Small intestine (tissue), 7 donors: ENCODE results near the gene AQP12A. TPM values are rescaled to one million over a fixed set of nuclear protein-coding genes. Genes with fewer than 3 reads are reported as not detected.
"Not testable (repeated sequence)": the region's sequence is repeated elsewhere in the genome, so short reads cannot be mapped to it uniquely, and the experiment has no call there.

ENCODE experiments used
- DNase-seq, 2 donors: peaks; one replicate each; pipeline versions ENCODE4 v3.0.0 to v3.0.0-alpha.2; 2013
- FAIRE-seq: peaks from 2 replicates; lab custom pipeline; 2012; peaks lifted over from hg19 to GRCh38; lab: Jason Lieb, UNC
- H3K27ac ChIP-seq, 3 donors: one replicate each; pipeline ENCODE4 v1.5.1; 2013; ENCODE audit warnings: low read length in 2 of 3, mild to moderate bottlenecking in 2 of 3, control low read depth in 1 of 3, inconsistent platforms in 1 of 3, low read depth in 1 of 3, moderate library complexity in 1 of 3
- H3K27me3 ChIP-seq, 3 donors: one replicate each; pipeline ENCODE4 v1.6.1; 2013; ENCODE audit warnings: low read length in 3 of 3, inconsistent platforms in 1 of 3; ENCODE audit not compliant: control insufficient read depth in 3 of 3, insufficient read depth in 3 of 3
- H3K36me3 ChIP-seq, 3 donors: one replicate each; pipeline ENCODE4 v1.6.1; 2013; ENCODE audit warnings: low read length in 3 of 3, inconsistent platforms in 1 of 3, low read depth in 1 of 3, mild to moderate bottlenecking in 1 of 3, moderate library complexity in 1 of 3; ENCODE audit not compliant: control insufficient read depth in 3 of 3, insufficient read depth in 2 of 3
- H3K4me1 ChIP-seq, 3 donors: one replicate each; pipeline ENCODE4 v1.6.1; 2013; ENCODE audit warnings: low read length in 2 of 3, inconsistent platforms in 1 of 3, low read depth in 1 of 3, mild to moderate bottlenecking in 1 of 3, moderate library complexity in 1 of 3; ENCODE audit not compliant: control insufficient read depth in 3 of 3, insufficient read depth in 2 of 3
- H3K4me3 ChIP-seq, 3 donors: one replicate each; pipeline ENCODE4 v1.5.1; 2013; ENCODE audit warnings: low read length in 3 of 3, control low read depth in 1 of 3, inconsistent platforms in 1 of 3, low read depth in 1 of 3, mild to moderate bottlenecking in 1 of 3, moderate library complexity in 1 of 3
- H3K9me3 ChIP-seq, 2 donors: one replicate each; pipeline ENCODE4 v1.6.1; 2013; ENCODE audit warnings: low read depth in 1 of 2, low read length in 1 of 2; ENCODE audit not compliant: control insufficient read depth in 2 of 2, insufficient read depth in 1 of 2
- WGBS, 3 donors: extraction: QIAGEN DNeasy Blood & Tissue Kit; methylation state at CpG; one replicate each; pipeline ENCODE4 v1.1.7; 2013; 5-methylcytosine and 5-hydroxymethylcytosine counted together
- polyA plus RNA-seq, 4 donors: library from polyadenylated mRNA; stranded (reverse) in 3 of 4; unstranded in 1 of 4; fragments of 200-250 nt in 3 of 4; fragments of 120-200 nt in 1 of 4; gene quantifications; one replicate each; pipeline versions ENCODE4 v1.2.1 to v1.2.3, GENCODE V29; 2013
- donor health status: healthy with polysubstance abuse.
- donor health status: control.
- donor health status: control.
- donor health status: Bipolar disorder and iron deficiency.
- donor health status: healthy.

Gene AQP12A
- polyA plus RNA-seq, 4 donors: 1.2 to 4.6 (median 3.4) TPM; not detected in 1

DNA sequence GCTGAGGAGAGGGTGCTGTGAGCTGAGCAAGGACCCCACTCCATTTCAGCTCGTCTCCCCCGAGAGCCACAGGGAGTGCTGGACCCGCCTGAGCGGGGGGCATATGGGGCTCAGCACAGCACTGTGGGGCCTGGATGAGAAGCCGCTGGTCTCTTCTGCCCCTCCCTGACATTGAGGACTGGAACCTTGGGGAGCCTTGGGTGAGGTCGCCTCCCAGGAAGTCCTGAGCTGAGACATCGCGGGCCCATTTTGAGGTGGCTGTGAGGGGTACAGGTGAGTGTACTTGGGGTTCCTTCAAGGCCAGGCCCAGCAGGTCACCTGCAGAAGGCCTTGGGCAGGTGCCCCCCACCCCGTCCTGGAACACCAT lies 3.1 kb upstream of the AQP12A start:
- peaks cover 0 to 8% (median 0%) of the 10 kb centered on the region in 3 donors for H3K36me3 ChIP-seq
- FAIRE-seq (no peak), DNase-seq (no peak)
- 89 to 97% (median 92%) methylated on average over 9 of the region's 9 CpGs for WGBS, 3 donors
- no peaks in the 10 kb centered on the region for H3K27me3 ChIP-seq
- H3K4me1 ChIP-seq: peaks cover 0 to 31% (median 2%) of the 10 kb centered on the region in 3 donors
- H3K9me3 ChIP-seq: no peaks in the 10 kb centered on the region
- H3K27ac ChIP-seq: no peak overlapping the region
- no peak overlapping the region for H3K4me3 ChIP-seq

DNA sequence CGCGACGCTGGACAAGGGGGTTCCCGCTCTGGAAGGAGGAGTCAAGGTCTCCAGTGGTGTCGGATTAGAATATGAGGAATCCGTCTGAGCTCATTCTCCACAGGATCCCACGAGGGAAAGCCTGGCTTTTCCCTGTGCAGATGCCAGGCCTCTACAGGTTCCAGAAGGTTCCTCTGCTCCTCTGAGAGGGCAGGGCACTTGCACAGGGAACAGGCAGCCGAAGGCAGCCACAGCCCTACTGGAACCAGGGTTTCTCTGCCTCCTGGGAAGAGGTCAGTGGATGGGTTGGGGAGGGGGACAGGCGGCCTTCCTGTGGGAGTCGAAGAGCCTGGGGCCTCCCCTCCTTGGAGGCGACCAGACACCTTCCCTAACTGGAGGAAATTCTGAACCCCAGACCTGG lies 1.7 kb upstream of the AQP12A start:
- FAIRE-seq: no peak
- no peak overlapping the region for H3K4me3 ChIP-seq
- DNase-seq: no peak
- WGBS, 3 donors: 64 to 66% (median 66%) methylated on average over 7 to 11 of the region's 11 CpGs
- H3K9me3 ChIP-seq: no peaks in the 10 kb centered on the region
- peaks cover 0 to 8% (median 0%) of the 10 kb centered on the region in 3 donors for H3K36me3 ChIP-seq
- H3K4me1 ChIP-seq: peaks cover 0 to 31% (median 2%) of the 10 kb centered on the region in 3 donors
- H3K27ac ChIP-seq: peak overlapping the region in 1 of 3 donors; percentile 53
- no peaks in the 10 kb centered on the region for H3K27me3 ChIP-seq

DNA sequence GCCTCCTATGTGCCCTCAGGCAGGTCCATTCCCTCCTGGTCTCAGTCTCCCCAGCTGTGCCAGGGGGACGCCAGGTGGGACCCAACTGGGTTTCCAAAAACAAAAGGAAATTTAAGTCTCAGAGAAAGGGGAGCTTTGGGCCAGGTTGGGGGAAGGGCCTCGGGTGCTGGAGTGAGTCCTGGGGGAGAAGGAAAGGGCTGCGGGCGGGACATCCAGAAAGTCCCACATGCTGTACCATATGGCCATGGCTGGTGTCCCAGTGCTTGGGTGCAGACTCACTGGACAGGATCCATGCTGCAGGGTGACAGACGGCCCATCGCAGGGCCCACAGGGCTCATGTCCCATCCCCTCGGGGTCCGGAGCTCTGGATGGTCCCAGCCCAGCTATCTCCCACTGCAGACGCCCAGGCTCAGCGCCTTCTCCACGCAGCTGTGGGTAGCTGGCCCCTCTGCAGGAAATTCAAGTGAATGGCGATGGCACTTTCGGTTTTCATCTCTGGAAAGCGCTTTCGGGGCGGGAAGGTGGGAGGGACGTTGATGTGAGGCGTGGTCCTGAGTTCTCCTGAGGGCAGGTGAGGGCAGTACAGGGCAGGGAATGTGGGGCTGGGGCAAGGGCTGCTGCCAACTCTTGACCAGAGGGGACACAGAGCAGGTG lies 1.1 kb upstream of the AQP12A start:
- Histone ChIP-seq H3K27ac (peak overlapping the region in 2 of 3 donors; percentile 53 to 68), H3K4me3 (peak overlapping the region in 1 of 3 donors; percentile 30), H3K4me1 (peaks cover 0 to 30% (median 2%) of the 10 kb centered on the region in 3 donors)
- not testable (repeated sequence) for H3K36me3 ChIP-seq, H3K27me3 ChIP-seq, FAIRE-seq, H3K9me3 ChIP-seq
- WGBS, 3 donors: 23 to 50% (median 37%) methylated on average over 3 to 8 of the region's 18 CpGs
- peak in 1 of 2 donors; percentile 12 for DNase-seq

- peaks cover 0 to 25% (median 0%) of the 10 kb centered on the region in 3 donors for H3K4me1 ChIP-seq
- FAIRE-seq, H3K36me3 ChIP-seq, H3K4me3 ChIP-seq, H3K27me3 ChIP-seq, H3K9me3 ChIP-seq: not testable (repeated sequence)
- peak overlapping the region in 1 of 3 donors; percentile 69 for H3K27ac ChIP-seq
- 17 to 30% (median 20%) methylated on average over 1 of the region's 2 CpGs for WGBS, 3 donors
- DNase-seq: peak in 1 of 2 donors; percentile 53
Observed at GRCh38 chr2:240691075-240691427, 615 bp upstream of the AQP12A start.

- WGBS, 3 donors: 57 to 81% (median 68%) methylated on average over 8 to 16 of the region's 34 CpGs
- not testable (repeated sequence) for FAIRE-seq
Observed at GRCh38 chr2:240692583-240693561, 1.2 kb downstream of the AQP12A start.

GRCh38 chr2:240694304-240694703 lies 2.6 kb downstream of the AQP12A start:
- not testable (repeated sequence) for H3K27ac ChIP-seq, DNase-seq, FAIRE-seq, H3K36me3 ChIP-seq, H3K27me3 ChIP-seq, H3K4me1 ChIP-seq, H3K9me3 ChIP-seq, H3K4me3 ChIP-seq
- WGBS, 3 donors: no CpG with 5 or more reads among the region's 12 CpGs

More at GRCh38 chr2:240692583-240693561, 1.2 kb downstream of the AQP12A start:
- H3K27ac ChIP-seq, H3K36me3 ChIP-seq, H3K27me3 ChIP-seq, H3K4me1 ChIP-seq, H3K9me3 ChIP-seq, H3K4me3 ChIP-seq, DNase-seq: not testable (repeated sequence)

DNA sequence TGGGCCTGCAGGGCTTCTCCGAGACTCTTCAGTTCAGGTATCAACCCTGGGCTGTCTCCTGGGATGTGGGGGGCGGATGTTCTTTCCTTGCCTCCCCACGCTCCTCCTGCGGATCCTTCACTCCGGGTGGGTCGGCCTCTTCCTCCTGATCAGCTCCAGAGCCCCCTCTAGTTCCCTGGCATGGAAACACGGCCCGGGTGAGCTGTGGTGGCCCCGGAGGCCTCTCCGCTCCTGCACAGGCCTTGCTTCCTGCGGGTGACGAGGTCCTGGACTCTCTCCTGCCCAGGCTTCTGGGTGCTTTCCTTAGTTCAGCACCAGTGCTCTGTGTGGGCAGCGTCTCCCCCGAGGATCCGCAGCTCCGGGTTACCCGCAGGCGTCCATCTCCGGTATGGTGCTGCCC lies 3.9 kb downstream of the AQP12A start:
- not testable (repeated sequence) for H3K4me1 ChIP-seq, H3K4me3 ChIP-seq, DNase-seq, H3K27ac ChIP-seq, H3K9me3 ChIP-seq, FAIRE-seq, H3K36me3 ChIP-seq, H3K27me3 ChIP-seq
- WGBS, 3 donors: no CpG with 5 or more reads among the region's 19 CpGs

DNA sequence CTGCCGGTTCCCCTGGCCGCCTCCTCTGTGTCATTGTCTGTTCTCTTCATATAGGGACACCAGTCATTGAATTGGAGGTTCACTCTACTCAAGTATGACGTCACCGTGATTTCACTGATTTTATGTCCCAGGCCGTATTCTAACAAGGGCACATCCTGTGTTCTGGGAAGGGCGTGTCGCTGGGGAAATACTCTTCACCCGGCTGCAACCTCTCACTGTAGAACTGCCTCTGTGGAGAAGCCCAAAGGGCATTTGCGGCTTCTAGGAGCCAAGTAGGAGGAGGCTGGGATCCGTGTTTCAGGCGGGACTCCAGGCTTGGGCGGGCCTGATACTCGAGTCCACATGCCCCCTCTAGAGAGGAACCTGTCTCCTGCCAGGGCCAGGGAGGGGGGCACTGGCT lies 4.8 kb downstream of the AQP12A start:
- H3K27me3 ChIP-seq, DNase-seq, H3K4me1 ChIP-seq, H3K36me3 ChIP-seq, H3K4me3 ChIP-seq, FAIRE-seq, H3K27ac ChIP-seq, H3K9me3 ChIP-seq: not testable (repeated sequence)
- 8 to 69% methylated on average over 2 to 5 of the region's 13 CpGs; no CpG with 5 or more reads in 1 of the 3 donors for WGBS, 3 donors
